Mesothelial cell of epicardium (in vitro differentiated cells): ENCODE data around the gene TEX38. TPM values are rescaled to one million over a fixed set of nuclear protein-coding genes. Genes with fewer than 3 reads are reported as not detected.

Experiments
- DNase-seq, 2 experiments: peaks; one replicate each; pipeline ENCODE4 v3.0.0; 2021; ENCODE audit warnings: low spot score in 2 of 2; ENCODE audit not compliant: unreplicated experiment in 2 of 2
- H3K27ac Mint-ChIP-seq: 2 replicates; pipeline ENCODE4 v1.8.0; 2021; ENCODE audit warnings: mixed read lengths
- H3K27me3 Mint-ChIP-seq: 2 replicates; pipeline ENCODE4 v1.8.0; 2021; ENCODE audit warnings: low read depth, mixed read lengths
- H3K36me3 Mint-ChIP-seq: 2 replicates; pipeline ENCODE4 v1.8.0; 2021; ENCODE audit warnings: mixed read lengths
- H3K4me1 Mint-ChIP-seq: 2 replicates; pipeline ENCODE4 v1.8.0; 2021; ENCODE audit warnings: mixed read lengths
- H3K4me3 Mint-ChIP-seq: 2 replicates; pipeline ENCODE4 v1.8.0; 2021; ENCODE audit warnings: mild to moderate bottlenecking, moderate library complexity, mixed read lengths
- H3K9me3 Mint-ChIP-seq: 2 replicates; pipeline ENCODE4 v1.8.0; 2021; ENCODE audit warnings: mixed read lengths
- total RNA-seq: library from RNA; stranded (reverse); gene quantifications from 3 replicates; pipeline ENCODE4 v1.2.1, GENCODE V29; 2021
- TF ChIP-seq, protein P1 (sequence below): fragments of 200-600 bp; sonication (generic); IDR thresholded peaks from one replicate; pipeline ENCODE4 v1.5.0; 2021; ENCODE audit warnings: antibody characterized with exemption; ENCODE audit not compliant: unreplicated experiment

Gene TEX38
- total RNA-seq, 1 donor from 2014 or later: 0.42 TPM

- Mint-ChIP-seq H3K27ac (no peak overlapping the region), H3K27me3 (no peaks in the 10 kb centered on the region), H3K9me3 (peaks cover 4% of the 10 kb centered on the region), H3K4me1 (no peaks in the 10 kb centered on the region), H3K4me3 (no peak overlapping the region), H3K36me3 (peaks cover 28% of the 10 kb centered on the region)
- DNase-seq: no peak
- TF ChIP-seq, protein P1, sequence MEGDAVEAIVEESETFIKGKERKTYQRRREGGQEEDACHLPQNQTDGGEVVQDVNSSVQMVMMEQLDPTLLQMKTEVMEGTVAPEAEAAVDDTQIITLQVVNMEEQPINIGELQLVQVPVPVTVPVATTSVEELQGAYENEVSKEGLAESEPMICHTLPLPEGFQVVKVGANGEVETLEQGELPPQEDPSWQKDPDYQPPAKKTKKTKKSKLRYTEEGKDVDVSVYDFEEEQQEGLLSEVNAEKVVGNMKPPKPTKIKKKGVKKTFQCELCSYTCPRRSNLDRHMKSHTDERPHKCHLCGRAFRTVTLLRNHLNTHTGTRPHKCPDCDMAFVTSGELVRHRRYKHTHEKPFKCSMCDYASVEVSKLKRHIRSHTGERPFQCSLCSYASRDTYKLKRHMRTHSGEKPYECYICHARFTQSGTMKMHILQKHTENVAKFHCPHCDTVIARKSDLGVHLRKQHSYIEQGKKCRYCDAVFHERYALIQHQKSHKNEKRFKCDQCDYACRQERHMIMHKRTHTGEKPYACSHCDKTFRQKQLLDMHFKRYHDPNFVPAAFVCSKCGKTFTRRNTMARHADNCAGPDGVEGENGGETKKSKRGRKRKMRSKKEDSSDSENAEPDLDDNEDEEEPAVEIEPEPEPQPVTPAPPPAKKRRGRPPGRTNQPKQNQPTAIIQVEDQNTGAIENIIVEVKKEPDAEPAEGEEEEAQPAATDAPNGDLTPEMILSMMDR: no peak
These were observed 4.9 kb downstream of the TEX38 start for GRCh38 chr1:46676531-46676930.

- no peak overlapping the region for H3K4me3 Mint-ChIP-seq
- H3K9me3 Mint-ChIP-seq: peaks cover 4% of the 10 kb centered on the region
- H3K4me1 Mint-ChIP-seq: no peaks in the 10 kb centered on the region
- TF ChIP-seq, protein P1: no peak
- peaks cover 34% of the 10 kb centered on the region for H3K36me3 Mint-ChIP-seq
- no peaks in the 10 kb centered on the region for H3K27me3 Mint-ChIP-seq
- no peak for DNase-seq
- H3K27ac Mint-ChIP-seq: no peak overlapping the region
These were observed 5.7 kb downstream of the TEX38 start for GRCh38 chr1:46677339-46677738.

- no peak overlapping the region for H3K27ac Mint-ChIP-seq
- H3K4me1 Mint-ChIP-seq: no peaks in the 10 kb centered on the region
- H3K27me3 Mint-ChIP-seq: no peaks in the 10 kb centered on the region
- TF ChIP-seq, protein P1: no peak
- no peak overlapping the region for H3K4me3 Mint-ChIP-seq
- peaks cover 48% of the 10 kb centered on the region for H3K36me3 Mint-ChIP-seq
- DNase-seq: no peak
- peaks cover 4% of the 10 kb centered on the region for H3K9me3 Mint-ChIP-seq
These were observed 8.3 kb downstream of the TEX38 start for GRCh38 chr1:46679789-46680573.

DNA sequence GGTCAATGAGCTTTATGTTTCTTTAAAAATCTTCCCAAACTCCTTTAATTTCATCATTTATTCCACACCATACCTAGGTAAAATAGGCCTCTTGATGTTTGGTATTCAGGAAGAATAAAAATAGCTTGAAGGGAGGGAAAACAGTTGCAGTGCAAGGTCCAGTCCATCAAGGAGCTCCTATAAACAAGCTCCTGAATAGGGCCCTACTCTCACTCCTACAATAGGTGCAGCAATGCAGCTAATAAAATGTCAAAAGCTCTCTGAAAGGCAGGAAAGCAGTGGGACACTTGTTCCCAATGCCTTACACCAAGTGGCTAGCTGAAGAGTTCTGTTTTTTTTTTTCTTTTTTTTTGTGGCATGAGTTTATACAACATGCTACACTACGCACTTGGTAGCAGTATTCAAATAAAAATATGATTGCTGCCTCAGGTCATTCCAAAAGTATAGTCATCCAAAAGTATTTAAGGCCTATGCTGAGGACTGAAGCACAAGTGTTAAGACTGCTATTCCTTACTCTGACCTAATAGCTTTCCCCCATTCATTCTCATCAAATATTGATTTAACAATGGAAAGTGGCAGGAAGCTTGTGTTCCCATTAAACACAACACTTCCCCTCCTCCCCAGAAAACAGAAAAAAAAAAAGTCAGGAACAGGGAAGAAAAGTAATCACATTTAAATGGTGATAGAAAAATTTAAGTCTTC lies 9.8 kb downstream of the TEX38 start:
- Mint-ChIP-seq H3K4me3 (no peak overlapping the region), H3K9me3 (peaks cover 4% of the 10 kb centered on the region)

GRCh38 chr1:46682064-46682463 lies 10.4 kb downstream of the TEX38 start:
- TF ChIP-seq, protein P1: no peak
- no peak overlapping the region for H3K4me3 Mint-ChIP-seq
- H3K27me3 Mint-ChIP-seq: no peaks in the 10 kb centered on the region
- no peak for DNase-seq
- H3K9me3 Mint-ChIP-seq: peaks cover 4% of the 10 kb centered on the region
- peaks cover 40% of the 10 kb centered on the region for H3K36me3 Mint-ChIP-seq
- H3K4me1 Mint-ChIP-seq: peaks cover 15% of the 10 kb centered on the region
- H3K27ac Mint-ChIP-seq: no peak overlapping the region

More for the DNA sequence above, 9.8 kb downstream of the TEX38 start:
- Mint-ChIP-seq H3K4me1 (peaks cover 9% of the 10 kb centered on the region), H3K36me3 (peaks cover 42% of the 10 kb centered on the region), H3K27ac (no peak overlapping the region), H3K27me3 (no peaks in the 10 kb centered on the region)
- no peak for DNase-seq
- TF ChIP-seq, protein P1: no peak
